HG02642 (cell line): ENCODE data around the gene EXD3.

ENCODE experiments used
- ATAC-seq: cut with Tn5 transposase; IDR thresholded peaks from one replicate; pipeline ENCODE4 v1.9.1; 2021; ENCODE audit warnings: mild to moderate bottlenecking; ENCODE audit not compliant: unreplicated experiment, poor library complexity

The EXD3 gene

GRCh38 chr9:137449081-137449844, 26.3 kb upstream of the EXD3 start:
- ATAC-seq: no peak

- ATAC-seq: no peak
These were observed 25.6 kb upstream of the EXD3 start for GRCh38 chr9:137448602-137448962.

GRCh38 chr9:137447722-137448601, 25.0 kb upstream of the EXD3 start:
- no peak for ATAC-seq

GRCh38 chr9:137446851-137447471, 24.0 kb upstream of the EXD3 start:
- no peak for ATAC-seq

- peak; percentile 8 for ATAC-seq
These were observed 23.0 kb upstream of the EXD3 start for GRCh38 chr9:137445930-137446431.

GRCh38 chr9:137445275-137445807, 22.4 kb upstream of the EXD3 start:
- peak; percentile 48 for ATAC-seq

GRCh38 chr9:137444106-137444790, 21.3 kb upstream of the EXD3 start:
- ATAC-seq: no peak

- ATAC-seq: no peak
These were observed 19.0 kb upstream of the EXD3 start for GRCh38 chr9:137441935-137442321.

GRCh38 chr9:137441289-137441934, 18.4 kb upstream of the EXD3 start, which contains the start of gene ENTPD8:
Gene ENTPD8, minus strand, starts transcription at chr9:137441357. Its CDS starts 3,072 bp downstream, at chr9:137438285.
- no peak for ATAC-seq

- ATAC-seq: no peak
These were observed 16.3 kb upstream of the EXD3 start for GRCh38 chr9:137439158-137439714.

GRCh38 chr9:137438591-137439157, 15.7 kb upstream of the EXD3 start:
- ATAC-seq: no peak

GRCh38 chr9:137437691-137438590, 15.0 kb upstream of the EXD3 start:
- ATAC-seq: no peak

- no peak for ATAC-seq
These were observed 14.0 kb upstream of the EXD3 start for GRCh38 chr9:137436761-137437600.

GRCh38 chr9:137435980-137436760, 13.2 kb upstream of the EXD3 start:
- no peak for ATAC-seq

- no peak for ATAC-seq
These were observed 12.5 kb upstream of the EXD3 start for GRCh38 chr9:137435381-137435891.
